ENCODE data around the gene RCAN3. TPM values are rescaled to one million over a fixed set of nuclear protein-coding genes. Genes with fewer than 3 reads are reported as not detected.

Gene RCAN3
- total RNA-seq, 1 experiment from 2014 or later, result 21.9 TPM

DNA sequence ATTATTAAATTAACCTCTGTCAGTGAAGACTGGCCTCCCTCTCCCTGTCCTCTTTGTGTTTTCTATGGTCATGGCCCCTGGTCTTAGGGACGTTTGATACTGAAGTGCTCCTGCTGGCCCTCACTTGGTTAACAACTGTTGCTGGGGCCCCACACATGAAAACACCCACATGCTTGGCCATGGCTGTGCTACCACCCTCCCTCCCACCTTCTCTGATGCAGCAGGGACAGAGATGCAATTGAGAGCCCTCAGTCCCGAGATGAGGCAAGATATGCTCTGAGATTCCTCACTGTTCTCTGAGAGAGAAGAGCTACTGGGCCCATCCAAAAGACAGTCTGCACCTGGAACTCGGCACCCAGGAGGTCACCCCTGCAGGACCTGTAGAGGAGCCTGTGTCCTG, 86.6 kb downstream of the RCAN3 start:
- Histone ChIP-seq H3K79me2 (ENCODE audit: low read depth) (no peaks in the 10 kb centered on the region), H4K20me1 (ENCODE audit: insufficient read depth) (no peaks in the 10 kb centered on the region), H3K27ac (no peak overlapping the region), H2AFZ (no peak overlapping the region), H3K4me3 (no peak overlapping the region), H3K9me3 (ENCODE audit: insufficient read depth, low read depth) (no peaks in the 10 kb centered on the region), H3K9me2 (ENCODE audit: insufficient read depth) (no peaks in the 10 kb centered on the region), H3K36me3 (ENCODE audit: low read depth) (no peaks in the 10 kb centered on the region), H3F3A (ENCODE audit: insufficient read depth, low read depth) (no peaks in the 10 kb centered on the region), H3K4me1 (replicated peaks; ENCODE audit: insufficient read depth) (0 out of 2 replicates have a peak, but pooled peaks cover 2% of the 10 kb centered on the region), H3K4me2 (no peak overlapping the region), H3K27me3 (ENCODE audit: insufficient read depth, low read depth) (no peaks in the 10 kb centered on the region)
- POLR2A ChIA-PET (ENCODE audit: unreplicated experiment), result no interaction called here
- TF ChIP-seq CTCF (conservative IDR thresholded peaks at IDR 0.05) (no peak), EZH2 (IDR thresholded peaks at IDR 0.05; ENCODE audit: low read depth) (no peak)
- no peak for DNase-seq
- intact Hi-C loops (cut with micrococcal nuclease; ENCODE audit: unreplicated experiment), result no loop called here
- BruUV-seq (replicated peaks), result no TSS peak
- CTCF ChIA-PET, result no interaction called here

Other genes with a start within 250 kb of the RCAN3 start
- 1.1 and 1.7 TPM in 2 replicates for gene GRHL3, start 183.5 kb upstream of the RCAN3 start, total RNA-seq (2021)
- 8.3 and 11.4 TPM in 2 replicates for gene STPG1, start 89.1 kb upstream of the RCAN3 start, total RNA-seq (2021)
- 34.7 and 42.0 TPM in 2 replicates for gene NIPAL3, start 87.0 kb upstream of the RCAN3 start, total RNA-seq (2021)
- gene NCMAP, start 53.3 kb downstream of the RCAN3 start, total RNA-seq (2021), result 0.20 and 0.50 TPM in 2 replicates
- 111 and 124 TPM in 2 replicates for gene SRRM1, start 140.5 kb downstream of the RCAN3 start, total RNA-seq (2021)
- gene CLIC4, start 242.6 kb downstream of the RCAN3 start, total RNA-seq (2021), result 94.6 and 123 TPM in 2 replicates